ENCODE results near the gene RPS15.

The RPS15 gene

DNA sequence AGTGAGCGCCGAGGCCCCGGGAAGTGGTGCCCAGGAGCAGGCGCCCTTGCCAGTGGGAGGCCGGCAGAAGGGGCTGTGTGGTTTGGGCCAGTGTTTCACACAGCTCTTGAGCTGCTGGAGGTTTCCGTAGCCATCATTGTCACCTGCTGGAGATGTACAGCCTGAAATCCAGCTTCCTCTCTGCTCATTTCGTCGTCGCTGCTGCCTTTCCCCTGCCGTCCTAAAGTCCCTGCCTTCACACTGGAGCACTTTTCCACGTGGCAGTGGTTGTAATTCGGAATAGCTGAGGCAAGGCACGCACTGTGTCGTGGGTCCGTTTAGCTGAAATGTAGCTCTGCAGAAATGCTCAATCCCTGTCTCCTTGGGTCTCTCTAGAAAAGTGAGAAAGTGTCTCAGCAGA lies 17.6 kb upstream of the RPS15 start:
- DNase-seq: no peak

DNA sequence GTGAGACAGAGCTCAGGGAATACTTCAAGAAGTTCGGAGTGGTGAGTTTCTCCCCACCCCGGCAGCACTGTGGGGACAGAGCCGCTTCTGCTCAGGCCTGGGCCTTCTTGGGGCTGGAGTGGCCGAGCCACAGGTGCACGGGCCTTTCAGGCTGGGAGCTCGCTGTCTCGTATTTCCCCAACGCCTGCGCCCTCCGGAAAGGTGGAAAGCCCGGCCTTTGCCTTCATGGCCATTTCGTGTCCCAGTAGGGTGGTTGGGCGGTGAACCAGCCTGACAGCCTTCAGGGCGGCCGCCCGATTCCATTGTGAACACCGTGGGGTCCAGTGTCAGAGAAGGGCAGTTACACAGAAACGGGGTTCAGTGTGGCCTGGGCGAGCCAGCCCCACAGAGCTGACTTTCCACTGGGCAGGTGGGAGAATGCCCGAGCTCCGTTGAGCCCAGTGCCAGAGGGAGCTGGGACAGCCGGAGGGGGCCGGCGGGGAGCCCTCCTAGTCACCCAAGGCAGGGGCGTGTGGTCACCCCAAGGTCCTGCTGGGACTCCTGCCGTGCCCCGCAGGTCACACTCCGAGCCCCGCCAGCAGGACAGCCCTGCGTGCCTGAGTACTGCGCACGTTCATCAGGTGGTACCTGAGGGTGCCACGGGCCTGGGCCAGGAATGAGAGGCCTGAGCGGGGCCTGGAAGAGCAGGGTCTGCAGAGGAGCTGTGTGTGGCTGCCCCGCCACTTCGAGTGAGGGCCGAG lies 16.8 kb upstream of the RPS15 start:
- no peak for DNase-seq

DNA sequence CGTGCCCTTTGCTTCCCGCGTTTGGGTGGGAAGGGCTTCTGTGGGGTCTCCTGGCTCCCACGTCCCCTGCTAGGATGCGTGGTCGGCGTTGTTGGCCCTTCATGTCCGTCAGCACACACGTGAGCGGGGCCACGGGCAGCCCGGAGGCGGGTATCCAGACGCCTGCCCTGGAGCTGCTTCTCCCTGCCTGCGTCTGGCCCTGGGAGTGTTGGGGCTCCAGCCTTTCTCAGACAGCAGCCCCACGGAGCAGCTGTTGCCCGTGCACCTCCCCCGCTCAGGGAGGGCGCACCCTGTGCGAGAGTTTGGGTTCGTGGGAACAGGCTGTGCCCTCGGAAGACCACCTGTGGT lies 16.3 kb upstream of the RPS15 start:
- DNase-seq: no peak

DNA sequence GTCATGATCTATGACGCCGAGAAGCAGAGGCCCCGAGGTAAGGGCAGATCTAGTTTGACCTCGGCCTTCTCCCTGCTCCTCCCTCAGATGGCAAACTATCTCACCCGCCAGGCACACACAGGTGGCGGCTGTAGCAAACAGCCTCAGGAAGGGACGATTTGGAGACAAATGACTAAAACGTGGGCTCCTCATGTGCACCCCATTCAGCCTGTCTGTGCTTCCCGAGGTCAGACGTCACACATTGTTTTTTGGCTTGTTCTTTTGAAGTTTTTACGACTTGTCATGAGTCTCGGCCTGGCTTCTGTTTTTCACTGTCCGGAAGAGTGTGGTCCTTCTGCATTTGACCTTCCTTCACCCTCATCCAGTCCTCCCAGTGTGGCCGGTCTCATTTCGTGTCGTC lies 15.8 kb upstream of the RPS15 start:
- no peak for DNase-seq

DNA sequence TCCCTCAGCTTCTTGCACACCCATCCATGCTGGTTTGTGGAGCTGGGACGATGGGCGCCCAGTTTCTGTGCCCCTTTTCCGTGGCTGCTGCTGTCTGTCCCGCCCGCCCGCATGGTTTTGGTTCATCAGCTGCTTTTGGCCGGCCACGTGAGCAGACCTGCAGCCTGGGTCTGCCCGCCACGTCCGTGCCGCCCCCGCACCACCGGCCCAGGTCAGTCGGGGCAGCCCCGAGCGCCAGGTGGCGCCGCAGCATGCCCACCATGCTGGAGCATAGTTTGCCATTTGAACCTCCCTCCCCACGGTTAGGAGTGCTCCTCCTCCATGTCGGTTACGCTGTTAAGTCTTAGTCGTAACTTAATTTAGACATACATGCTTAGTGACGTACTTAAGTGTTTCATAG lies 15.3 kb upstream of the RPS15 start:
- DNase-seq: no peak

DNA sequence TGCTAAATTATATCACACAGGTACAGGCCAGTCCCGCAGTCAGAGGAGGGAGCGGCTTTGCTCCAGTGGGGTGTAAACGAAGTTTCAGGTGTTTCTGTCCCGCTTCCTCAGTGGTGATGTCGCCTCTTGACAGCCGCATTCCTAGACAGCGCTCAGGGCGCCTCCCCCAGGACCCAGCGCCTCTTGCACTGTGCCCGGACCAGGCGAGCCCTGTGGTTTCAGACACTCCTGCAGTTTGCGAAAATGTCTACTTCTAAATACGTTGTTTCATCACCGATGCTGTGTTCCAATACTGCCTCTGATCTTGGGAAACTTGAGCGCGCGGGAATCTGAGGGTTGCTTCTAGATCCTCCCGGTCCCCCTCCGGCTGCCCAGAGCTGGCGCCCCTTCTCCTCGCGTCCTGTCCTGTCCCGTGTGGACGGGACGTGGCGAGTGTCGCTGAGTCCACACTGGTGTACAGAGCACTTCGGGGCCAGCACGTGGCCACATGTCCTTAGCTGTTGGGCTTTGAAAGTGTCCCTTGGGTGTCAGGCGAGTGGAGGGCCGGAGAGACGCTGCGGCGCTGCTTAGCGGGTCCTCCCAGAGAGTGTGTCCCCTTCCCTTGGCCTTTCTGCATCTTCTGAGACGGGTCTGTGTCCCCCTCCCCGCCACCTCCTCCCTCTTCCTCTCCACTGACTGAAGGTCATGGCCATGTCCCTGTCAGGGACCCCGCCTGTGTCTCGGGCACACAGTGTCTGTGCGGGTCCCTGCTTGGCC lies 14.6 kb upstream of the RPS15 start:
- DNase-seq: no peak

DNA sequence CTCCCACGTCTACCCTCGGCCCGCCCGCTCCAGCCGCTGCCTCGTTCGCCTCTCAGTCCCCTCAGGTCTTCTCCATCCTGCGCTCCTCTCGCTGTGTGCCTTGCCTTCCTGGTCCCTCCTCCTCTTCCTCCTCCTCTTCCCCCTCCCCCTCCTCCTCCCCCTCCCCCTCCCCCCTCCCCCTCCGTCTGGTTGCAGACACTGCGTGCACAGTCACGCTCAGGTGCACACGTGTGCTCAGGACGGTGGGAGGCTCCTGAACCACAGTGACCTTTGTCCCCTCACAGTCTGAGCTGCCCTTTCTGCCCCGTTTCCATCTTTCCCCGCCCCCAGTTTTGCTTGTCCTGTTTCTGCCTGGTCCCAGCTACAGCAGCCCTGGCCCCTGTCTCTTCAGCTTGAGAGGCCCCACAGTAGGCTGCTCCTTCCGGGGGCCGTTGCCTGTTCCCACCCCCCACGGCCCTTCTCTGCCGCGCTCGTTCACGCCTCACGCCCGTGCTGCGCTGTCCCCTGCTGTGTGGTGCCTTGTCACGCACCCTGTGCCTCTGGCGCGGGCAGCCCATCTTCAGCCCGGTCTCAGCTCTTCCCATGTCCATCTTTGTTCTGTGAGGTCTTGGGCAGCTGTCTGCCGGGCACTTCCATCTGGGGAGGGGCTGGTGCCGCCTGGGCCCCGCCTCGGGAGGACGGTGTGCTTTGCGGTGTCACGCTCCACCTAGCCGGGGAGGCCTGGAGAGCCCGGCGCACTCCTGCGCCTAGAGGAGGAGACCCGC lies 13.8 kb upstream of the RPS15 start:
- DNase-seq: no peak

DNA sequence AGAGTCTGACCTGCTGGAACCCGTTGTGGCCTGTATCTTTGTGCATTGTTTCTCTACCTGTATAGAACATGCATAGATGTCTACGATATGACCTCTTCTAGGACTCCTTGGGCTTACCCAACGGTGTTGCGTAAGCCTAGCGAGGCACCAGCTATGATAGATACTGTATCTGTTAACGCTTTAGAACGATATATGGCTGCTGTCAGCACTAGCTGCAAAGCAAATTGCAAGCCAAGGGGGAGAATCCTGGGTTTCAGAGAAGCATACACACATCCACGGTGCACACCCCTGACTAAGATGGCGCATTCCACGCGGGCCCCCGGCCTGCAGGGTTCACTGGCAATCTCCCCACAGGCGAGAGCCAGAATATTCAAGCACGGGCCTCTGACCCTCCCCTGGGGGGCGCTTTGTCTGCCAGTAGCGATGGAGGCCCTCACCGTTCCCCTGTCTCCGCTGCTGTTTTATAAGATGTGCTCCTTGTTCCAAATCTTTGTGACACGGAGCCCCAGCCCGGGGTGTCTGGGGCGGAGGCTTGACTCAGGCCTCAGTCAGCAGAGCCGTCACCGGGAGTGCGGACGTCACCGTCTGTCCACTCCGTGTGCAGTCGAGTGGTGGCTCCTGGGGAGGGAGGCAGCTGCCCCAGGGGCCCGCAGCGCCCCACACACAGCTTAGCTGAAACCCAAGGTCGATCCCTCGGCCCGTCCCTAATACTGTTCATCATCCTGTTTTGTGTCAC lies 12.9 kb upstream of the RPS15 start:
- no peak for DNase-seq

DNA sequence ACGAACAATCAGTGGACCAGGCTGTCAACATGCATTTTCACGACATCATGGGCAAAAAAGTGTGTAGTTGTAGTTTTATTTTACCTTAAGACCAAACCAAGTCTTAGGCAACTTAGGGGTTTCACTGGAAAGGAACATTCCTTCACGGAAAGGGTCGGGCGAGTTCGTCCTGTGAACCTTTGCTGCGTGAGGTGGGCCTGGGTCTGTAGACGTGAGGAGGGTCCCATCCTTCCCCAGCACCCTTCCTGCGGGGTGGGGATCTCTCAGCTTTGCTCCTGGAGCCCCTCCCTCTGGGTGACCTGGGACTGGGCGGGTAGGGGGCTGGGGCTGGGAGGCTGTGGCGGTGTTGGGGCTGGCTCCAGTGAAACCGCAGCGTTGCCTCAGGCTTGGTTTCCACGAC lies 12.3 kb upstream of the RPS15 start:
- no peak for DNase-seq

DNA sequence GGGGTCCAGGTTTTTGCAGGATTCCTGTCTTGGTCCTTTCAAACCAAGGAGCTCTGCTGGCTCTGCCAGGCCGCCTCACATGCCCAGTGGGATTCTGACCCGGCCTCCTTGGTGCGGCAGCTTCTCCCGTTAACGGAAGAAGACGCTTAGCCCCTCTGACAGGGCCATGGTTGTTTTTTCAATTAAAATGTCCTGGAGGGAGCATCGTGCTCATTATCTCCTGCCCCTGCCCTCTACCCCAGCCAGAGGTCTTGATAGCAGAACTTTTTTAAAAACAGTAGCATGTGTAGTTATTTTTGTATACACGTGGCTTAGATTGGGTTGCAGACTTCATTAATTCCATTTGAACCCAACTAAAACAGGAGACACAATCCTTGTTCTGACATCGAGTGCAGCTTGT lies 11.5 kb upstream of the RPS15 start:
- DNase-seq: no peak

DNA sequence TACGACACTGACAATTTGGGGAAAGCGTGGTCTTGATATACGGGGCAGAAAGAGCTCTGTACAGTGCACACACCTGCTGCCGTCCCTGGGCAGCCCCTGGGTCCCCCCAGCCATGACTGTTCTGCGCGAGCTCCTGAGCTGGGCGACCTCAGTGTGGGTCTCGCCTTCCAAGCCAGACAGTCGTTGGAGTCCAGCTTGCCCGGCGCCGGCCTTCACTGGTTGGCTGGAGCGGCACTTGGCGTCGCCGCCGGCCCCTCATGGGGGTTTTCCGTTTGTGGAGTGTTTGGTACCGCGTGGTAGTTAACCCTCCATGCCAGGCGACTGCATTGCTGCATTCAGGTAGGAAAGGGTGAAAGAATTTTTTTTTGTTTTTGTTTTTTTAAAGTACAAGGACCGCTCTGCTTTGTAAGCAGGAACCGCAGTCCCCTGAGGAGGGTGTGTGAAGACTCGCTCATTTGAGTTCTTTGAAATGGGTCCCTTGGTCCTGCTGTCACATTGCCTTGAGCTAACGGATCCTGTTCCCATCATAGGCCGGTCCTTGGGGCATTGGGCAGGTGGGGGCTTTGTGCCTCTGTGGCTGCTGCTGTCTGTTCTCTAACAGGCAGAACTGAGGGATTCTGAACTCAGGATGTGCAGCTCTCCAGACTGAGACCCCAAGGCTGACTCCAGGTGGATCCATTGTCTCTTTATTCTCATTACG lies 10.8 kb upstream of the RPS15 start:
- DNase-seq: no peak

DNA sequence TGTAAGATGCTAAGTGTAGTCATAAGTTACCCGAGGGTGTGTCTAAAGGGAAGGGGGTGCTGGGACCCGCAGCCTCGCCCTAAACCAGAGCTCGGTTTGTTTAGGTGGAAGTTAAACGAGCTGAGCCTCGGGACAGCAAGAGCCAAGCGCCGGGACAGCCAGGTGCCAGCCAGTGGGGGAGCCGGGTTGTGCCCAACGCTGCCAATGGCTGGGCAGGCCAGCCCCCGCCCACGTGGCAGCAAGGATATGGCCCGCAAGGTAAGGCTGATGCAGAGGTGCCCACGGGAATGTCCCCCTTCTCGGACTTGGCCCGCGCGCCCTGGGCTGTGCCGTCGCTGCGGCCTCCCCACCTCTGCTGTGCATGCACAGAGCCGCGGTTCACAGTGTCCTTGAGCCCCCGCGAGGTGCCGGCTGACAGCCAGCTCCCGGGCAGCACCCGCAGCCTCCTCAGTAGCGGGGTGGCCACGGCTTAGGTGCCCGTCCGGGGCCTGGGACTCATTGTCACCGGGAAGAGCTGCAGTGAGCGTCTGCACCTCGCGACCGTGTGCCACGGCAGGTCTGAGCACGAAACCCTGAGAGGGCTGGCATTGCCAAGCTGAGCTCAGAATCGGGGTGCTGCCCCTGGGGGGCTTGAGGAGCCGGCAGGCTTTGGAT lies 9.3 kb upstream of the RPS15 start:
- no peak for DNase-seq

DNA sequence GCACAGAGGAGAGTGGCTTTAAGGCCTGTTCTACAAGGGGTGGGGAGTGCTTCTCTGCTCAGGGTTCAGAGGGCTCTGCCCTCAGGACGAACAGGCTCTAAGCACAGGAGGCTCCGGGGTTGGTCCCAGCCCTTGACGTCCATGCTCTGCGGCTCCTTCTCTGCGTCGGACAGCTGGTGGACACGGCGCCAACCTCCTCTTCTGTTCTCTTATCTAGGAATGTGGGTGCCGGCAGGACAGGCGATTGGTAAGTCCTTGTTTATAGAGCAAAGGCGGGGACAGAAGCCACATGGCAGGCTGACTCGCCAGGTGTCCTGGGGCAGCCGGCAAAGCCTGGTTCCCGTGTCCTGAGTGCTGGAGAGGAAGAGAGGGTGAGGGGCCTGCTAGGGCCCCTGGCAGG lies 8.4 kb upstream of the RPS15 start:
- DNase-seq: no peak

DNA sequence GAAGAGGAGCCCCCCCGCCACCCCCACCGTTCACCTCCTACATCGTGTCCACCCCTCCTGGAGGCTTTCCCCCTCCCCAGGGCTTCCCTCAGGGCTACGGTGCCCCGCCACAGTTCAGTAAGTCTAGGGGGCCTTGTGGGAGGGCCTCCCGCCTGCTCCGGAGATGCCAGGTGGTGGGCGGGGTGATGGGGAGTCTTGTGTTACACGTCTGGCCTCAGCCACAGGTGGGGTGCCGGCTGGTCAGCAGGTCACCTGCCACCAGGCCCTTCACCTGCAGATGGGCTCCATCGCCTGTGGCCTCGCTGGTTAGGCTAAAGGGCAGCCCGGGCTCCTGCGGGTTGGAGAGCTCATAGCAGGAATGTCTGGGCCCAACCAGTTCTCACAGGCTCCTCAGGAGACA lies 8.0 kb upstream of the RPS15 start:
- no peak for DNase-seq

DNA sequence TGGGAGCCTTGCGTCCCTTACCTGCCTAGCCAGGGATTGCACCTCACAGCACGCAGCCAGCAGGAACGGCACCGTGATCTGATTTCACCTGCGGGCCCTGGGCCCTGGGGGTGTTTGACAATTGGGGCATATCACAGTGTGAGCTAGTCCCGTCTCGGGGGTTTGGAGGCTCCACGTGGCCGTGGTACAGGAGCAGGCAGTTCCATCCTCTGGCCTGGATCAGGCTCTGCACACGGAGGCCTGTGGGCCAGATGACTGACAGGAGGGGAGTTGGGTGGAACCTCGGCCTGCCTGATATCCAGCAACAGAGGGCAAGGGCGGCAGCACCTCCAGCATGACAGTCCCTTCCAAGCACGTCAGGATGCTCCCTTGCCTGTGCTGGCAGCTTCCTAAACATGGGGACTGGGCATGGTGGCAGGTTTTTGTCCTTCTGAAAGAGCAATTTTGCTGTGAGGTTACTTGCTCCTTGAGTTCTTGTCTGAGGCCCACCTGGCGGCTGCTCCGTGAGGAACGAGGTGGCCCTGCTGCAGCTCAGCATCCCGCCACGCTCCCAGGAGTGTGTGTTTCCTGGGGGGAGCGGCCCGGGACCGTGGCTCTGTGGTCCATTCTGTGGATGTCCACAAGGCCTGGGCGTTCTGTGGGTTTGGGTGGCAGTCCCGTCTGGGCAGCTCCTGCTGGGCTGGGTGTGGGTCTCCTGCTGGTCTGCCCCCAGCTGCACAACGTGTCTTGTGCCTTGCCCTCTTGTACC lies 6.3 kb upstream of the RPS15 start:
- DNase-seq: no peak

DNA sequence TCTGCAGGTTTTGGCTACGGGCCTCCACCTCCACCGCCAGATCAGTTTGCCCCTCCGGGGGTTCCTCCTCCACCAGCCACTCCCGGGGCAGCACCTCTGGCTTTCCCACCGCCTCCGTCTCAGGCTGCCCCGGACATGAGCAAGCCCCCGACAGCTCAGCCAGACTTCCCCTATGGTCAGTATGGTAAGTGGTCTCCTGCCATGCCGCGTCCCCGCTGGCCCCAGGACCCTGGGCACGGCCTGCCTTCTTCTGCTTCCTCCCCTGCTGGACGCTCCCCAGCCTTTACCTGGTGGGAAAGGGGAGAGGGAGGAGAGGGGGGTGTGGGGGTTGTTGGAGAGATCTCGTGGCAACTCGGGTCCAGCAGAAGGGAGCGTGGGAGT lies 5.7 kb upstream of the RPS15 start:
- DNase-seq: no peak

DNA sequence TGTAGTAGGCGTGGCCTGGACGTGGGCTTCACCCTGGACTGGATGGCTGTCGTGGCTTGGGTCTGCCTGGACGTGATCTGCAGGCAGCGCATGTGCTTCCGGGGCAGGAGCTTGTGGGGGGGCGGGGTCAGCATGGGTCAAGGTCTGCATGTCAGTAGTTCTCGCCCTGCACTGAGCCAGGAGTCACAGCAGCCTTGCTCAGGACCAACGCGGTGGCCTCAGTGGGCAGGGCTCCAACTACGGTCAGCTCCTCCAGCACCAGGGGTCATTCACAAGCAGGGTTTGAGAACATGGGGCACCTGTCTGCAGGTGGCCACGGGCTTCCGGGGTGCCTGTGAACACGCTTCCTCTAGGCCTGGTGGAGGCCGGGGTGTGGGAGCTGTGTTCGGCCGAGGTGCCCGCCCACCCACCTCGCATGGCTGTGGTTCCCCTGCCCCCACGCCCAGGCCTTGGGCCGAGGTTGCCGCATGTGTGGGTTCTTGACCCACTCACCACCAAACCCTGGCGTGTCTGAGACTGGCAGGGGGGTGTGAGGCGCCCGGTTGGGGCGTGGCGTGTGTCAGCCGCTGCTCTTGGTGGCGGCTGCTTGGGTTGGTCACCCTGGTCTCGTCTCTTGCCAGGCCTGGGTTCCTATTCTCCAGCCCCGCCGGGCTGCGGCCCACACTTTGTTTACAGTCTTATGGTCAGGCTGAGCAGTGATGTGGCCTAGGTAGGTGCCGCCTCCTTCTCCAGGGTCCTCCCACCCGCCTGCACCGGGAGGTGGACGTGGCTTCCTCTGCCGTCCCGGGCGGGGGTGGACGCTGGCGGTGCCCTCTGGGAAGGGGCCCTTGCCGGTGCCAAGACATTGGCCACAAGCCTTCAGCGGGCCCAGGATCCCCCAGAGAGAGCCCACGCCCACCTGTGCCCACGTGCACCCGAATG lies 4.8 kb upstream of the RPS15 start:
- DNase-seq: no peak

DNA sequence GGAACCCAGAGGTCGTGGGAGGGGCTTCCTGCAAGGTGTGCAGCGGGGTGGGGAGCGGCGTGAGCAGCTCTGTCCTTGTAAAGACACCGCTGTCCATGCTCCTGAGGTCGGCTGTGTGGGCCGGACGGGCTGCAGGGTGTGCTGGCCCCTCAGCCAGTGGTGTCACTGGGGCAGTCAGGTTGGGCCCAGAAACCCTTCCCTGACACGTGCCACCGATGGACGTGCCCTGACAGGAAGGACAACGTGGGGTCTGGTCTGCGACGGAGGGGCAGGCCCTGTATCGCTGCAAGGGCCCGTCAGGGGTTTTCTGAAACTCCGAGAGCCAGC lies 4.2 kb upstream of the RPS15 start:
- DNase-seq: no peak

DNA sequence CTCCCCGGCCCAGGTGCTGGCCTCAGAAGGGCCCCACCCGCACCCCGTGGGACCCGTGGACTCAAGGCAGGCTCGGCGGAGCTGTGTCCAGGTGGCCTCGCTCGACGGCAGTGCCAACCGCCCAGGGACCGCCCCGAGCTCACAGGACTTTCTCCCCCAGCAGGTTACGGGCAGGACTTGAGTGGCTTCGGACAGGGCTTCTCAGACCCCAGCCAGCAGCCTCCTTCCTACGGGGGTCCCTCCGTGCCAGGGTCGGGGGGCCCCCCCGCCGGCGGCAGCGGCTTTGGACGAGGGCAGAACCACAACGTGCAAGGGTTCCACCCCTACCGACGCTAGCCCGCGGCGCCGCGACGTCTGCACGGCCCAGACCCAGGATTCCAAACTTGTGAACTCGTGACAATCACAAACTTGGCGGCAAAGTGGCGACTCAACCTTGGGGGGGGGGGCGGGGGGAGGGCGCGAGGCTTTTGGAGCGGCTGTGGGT lies 3.6 kb upstream of the RPS15 start:
- DNase-seq: no peak

DNA sequence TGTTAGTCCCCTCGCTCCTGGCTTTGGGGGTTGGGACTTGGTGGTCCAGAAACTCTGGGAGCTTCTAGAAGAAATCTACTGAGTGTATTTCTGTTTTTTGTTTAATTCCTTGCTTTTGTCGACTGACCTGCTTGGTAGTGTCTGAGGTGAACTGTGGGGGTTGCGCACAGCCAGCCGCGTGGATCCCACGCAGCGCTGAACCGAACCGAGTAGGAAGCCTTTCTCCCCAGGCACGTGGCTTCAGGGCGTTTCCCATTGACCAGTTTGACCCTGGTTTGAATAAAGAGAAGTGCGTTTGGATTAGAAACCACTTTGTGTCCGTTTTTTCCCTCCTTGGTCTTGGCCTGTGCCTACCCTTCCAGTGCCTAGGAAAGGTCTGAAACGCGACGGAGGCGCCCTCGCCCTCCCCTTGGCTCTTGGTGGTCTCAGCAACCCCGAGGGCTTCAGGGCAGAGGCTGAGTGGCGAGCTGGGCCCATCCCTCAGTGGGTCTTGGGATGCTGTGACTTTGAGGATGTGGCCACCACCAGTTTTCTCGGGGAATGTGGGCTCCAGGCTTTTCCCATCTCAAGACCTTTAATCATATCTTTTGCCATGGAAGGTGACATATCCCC lies 2.7 kb upstream of the RPS15 start:
- no peak for DNase-seq
